NCI-H1048 (cell line): ENCODE data around the gene SOX8.

Experiments used
- DNase-seq: peaks from one replicate; lab custom pipeline; 2025; lab: John Stamatoyannopoulos, UW

The SOX8 gene

GRCh38 chr16:974001-974601 is 7.5 kb upstream of the SOX8 start:
- no peak for DNase-seq

GRCh38 chr16:974611-975261 is 6.8 kb upstream of the SOX8 start:
- DNase-seq = no peak

- no peak for DNase-seq
These were observed 6.3 kb upstream of the SOX8 start for GRCh38 chr16:975291-975690.

- DNase-seq = no peak
These were observed 5.1 kb upstream of the SOX8 start for GRCh38 chr16:976389-976931.

GRCh38 chr16:977081-977701 is 4.4 kb upstream of the SOX8 start:
- no peak for DNase-seq

GRCh38 chr16:977896-978295 is 3.7 kb upstream of the SOX8 start:
- no peak for DNase-seq

GRCh38 chr16:978403-978802 is 3.2 kb upstream of the SOX8 start:
- DNase-seq = no peak

GRCh38 chr16:979147-979546 is 2.4 kb upstream of the SOX8 start:
- no peak for DNase-seq

- DNase-seq = no peak
These were observed 1.5 kb upstream of the SOX8 start for GRCh38 chr16:979859-980594.

GRCh38 chr16:980595-980854 is 1.0 kb upstream of the SOX8 start:
- DNase-seq = no peak

- no peak for DNase-seq
These were observed 824 bp downstream of the SOX8 start for GRCh38 chr16:982145-983043.

- DNase-seq = no peak
These were observed 1.8 kb downstream of the SOX8 start for GRCh38 chr16:983044-984030.

GRCh38 chr16:984121-984694 is 2.6 kb downstream of the SOX8 start:
- no peak for DNase-seq

- no peak for DNase-seq
These were observed 3.4 kb downstream of the SOX8 start for GRCh38 chr16:984736-985636.

- DNase-seq = no peak
These were observed 4.3 kb downstream of the SOX8 start for GRCh38 chr16:985646-986400.

- DNase-seq = no peak
These were observed 4.8 kb downstream of the SOX8 start for GRCh38 chr16:986411-986810.

GRCh38 chr16:986925-987582 is 5.5 kb downstream of the SOX8 start:
- DNase-seq = no peak

- DNase-seq = no peak
These were observed 6.3 kb downstream of the SOX8 start for GRCh38 chr16:987906-988305.
